NCI-H345 (cell line): ENCODE measurements around the gene ACBD6.
A peak's percentile ranks its signal among the peaks of the same experiment; 100 is the strongest.

Experiments
- DNase-seq: peaks from one replicate; lab custom pipeline; 2025; lab: John Stamatoyannopoulos, UW

The ACBD6 gene

GRCh38 chr1:180269645-180270529, 232.5 kb downstream of the ACBD6 start:
- no peak for DNase-seq

- no peak for DNase-seq
These were observed 233.8 kb downstream of the ACBD6 start for GRCh38 chr1:180268556-180269075.

DNA sequence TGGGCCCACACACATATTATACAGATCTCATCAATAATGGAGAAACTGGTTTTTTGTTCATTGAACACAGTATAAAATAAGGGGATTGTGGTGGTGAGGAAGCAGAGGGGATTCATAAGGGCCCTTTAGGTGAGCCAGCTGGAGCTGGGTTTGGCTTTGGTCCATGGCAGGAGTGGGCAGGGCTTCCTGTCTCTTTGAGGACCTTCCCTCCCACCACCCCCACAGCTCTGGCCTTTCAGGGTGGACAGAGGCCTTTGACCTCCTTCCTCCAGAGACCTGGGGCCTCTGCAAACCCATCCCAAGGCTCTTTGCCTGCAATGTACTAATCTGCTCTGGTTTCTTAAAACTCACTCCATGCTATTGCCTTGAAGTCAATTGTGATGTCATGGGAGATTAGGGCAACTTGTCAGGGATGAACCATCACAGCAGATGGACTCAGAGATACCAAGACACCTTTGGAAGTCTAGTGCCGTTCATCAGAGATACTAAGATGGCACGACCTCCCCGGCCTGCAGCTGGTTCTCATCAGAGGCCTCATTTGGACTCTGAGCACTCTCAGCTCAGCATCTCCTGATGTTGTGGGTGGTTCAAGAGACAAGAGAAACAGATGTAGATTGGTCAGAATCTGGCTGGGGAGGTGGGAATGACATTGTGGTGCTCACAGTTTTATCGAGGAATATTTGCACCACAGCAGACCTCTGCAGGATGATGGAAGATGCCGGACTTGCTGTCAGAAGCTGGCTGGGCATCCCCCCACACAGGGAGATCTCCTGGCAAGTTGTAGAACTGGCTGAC, 234.4 kb downstream of the ACBD6 start:
- no peak for DNase-seq

GRCh38 chr1:180267211-180267561, 235.2 kb downstream of the ACBD6 start:
- no peak for DNase-seq

DNA sequence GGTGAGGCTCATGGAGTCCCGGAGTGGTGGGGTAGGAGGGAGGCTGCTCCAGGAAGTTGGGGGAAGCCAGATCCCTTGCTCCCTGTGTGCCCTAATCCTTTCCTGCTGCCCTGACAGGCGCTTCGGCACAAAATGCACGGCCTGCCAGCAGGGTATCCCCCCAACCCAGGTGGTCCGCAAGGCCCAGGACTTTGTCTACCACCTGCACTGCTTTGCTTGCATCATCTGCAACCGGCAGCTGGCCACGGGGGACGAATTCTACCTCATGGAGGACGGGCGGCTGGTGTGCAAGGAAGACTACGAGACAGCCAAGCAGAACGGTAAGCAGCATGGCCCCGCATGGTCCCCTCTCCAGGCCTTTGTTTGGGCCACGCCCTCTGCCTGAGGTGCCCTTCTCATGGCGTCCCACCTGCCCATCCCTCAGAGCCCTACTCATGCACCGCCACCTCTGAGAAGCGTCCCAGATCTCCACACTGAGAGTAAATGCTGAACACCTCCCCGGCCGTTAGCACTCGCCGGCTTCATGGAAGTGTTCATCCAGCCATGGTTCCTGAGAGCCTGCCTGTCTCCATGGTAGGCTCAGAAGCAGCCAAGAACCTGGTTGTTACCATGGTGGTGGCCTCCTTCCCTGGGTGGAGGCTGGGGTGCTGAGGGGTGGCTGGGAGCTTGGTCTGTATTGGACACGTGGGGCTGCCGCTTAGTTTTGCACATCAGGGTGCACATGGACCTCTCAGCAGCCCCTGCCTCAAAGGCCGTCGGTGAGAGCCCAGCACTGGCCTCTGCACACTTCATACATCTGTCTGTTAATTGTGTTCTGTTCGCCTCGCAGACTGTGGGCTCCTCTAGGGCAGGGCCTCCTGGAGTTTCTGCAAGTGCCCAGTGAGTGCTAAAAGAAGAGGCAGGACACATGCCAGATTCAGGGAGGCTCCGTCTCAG, 235.8 kb downstream of the ACBD6 start:
- no peak for DNase-seq

- DNase-seq, result no peak
These were observed 236.5 kb downstream of the ACBD6 start for GRCh38 chr1:180265871-180266270.

- DNase-seq, result no peak
These were observed 237.2 kb downstream of the ACBD6 start for GRCh38 chr1:180265201-180265600.

GRCh38 chr1:180264595-180264994, 237.8 kb downstream of the ACBD6 start:
- no peak for DNase-seq

DNA sequence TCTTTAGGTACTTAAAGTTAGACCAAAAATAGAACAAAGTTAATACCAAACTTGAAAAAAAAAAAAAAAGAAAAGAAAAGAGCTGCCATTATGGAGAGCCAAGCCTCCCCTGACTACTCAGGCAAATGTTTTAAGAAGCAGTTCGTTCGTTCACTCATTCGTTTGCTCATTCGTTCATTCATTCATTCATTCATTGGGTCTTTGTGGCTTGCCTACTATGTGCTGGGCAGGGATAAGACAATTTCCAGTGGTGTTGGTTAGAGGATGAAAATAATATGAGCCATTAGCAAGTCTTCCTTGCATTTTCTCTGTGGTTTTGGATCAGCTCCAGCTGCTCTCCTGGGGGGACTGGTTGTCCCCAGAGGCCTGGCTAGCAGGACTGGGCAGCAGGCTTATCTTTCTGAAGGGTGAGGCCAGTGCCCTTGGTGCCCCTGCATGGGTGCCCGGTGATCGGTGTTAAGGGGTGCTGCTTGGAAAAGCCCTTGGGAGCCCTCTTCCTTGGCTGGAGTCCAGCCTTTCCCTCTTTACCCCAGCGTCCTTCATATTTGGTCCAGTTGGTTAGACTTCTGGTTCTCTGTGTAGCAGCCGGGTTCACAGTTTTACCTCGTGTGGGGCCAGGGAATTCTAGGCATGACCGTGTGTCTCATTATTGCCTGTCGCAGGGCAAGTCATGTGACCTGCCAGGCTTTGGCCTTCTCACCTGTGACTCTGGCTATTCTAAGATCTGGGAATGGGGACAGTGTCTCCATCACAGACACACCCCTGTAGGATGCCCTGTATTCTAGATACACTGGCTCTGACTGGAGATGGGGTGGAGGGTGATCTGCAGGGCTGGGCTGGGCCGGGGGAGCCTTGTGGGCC, 239.5 kb downstream of the ACBD6 start:
- DNase-seq, result no peak

DNA sequence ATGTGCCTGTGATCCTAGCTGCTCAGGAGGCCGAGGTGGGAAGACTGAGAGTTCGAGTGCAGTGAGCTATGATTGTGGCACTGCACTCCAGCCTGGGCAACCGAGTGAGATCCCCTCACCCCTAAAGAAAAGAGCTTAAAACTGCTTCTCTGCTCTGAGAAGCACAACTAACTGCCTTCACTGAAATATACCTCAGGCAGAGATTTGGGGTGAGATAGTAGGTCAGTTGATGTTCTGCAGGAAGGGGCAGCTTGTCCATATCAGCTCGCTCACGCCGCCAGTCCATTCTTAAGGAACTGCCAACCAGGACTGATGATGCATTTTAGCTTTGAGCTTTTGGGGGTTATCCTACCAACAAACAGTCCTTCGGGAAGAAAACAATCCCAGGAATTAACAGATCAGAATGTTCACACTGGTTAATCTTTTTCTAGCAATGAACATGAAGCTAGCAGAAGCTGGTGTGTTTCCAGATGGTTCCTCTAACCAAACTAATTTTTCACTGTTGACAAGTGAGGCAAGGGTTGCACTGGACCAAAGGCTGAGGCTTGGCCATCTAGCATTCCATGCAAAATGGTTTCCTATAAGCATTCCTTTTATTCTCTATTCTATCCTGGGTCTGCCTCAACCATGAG, 240.7 kb downstream of the ACBD6 start:
- DNase-seq, result no peak

GRCh38 chr1:180261030-180261429, 241.3 kb downstream of the ACBD6 start:
- DNase-seq, result no peak

- no peak for DNase-seq
These were observed 241.8 kb downstream of the ACBD6 start for GRCh38 chr1:180260541-180260940.

- DNase-seq, result no peak
These were observed 242.7 kb downstream of the ACBD6 start for GRCh38 chr1:180259431-180260338.

- DNase-seq, result no peak
These were observed 243.4 kb downstream of the ACBD6 start for GRCh38 chr1:180258935-180259334.

GRCh38 chr1:180258290-180258689, 244.1 kb downstream of the ACBD6 start:
- DNase-seq, result no peak

GRCh38 chr1:180257486-180257885, 244.9 kb downstream of the ACBD6 start:
- DNase-seq, result no peak

DNA sequence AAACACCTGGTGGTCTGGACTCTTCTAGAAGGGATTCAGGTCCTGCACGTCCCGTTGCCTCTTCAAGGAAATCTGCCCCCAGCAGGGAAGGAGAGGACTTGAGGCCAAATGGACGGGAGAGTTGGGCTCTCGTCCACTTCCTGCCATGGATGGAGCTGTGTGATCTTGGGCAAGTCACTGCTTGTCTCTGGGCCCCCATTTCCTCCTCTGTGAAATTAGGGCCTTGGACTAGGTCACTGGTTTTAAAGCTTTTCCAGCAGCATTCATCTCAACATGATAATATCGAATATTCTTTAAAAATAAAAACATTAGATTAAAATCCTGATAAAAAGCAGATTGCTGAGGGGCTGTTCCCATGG, 245.4 kb downstream of the ACBD6 start:
- no peak for DNase-seq

GRCh38 chr1:180256341-180257027, 245.9 kb downstream of the ACBD6 start:
- peak; percentile 24 for DNase-seq
